Right atrium auricular region (tissue), 2 donors: Measurements from ENCODE around the gene GRIA4. TPM values are rescaled to one million over a fixed set of nuclear protein-coding genes. Genes with fewer than 3 reads are reported as not detected.

Experiments used
- DNase-seq: peaks from one replicate; pipeline ENCODE4 v3.0.0-alpha.2; 2019; ENCODE audit warnings: low spot score
- H3K27ac ChIP-seq, 2 donors: fragments of 200-600 bp; sonication (generic); 1 replicate in 1 of 2; 2 replicates in 1 of 2; pipeline ENCODE4 v1.5.1; 2016 to 2019
- H3K27me3 ChIP-seq, 2 donors: fragments of 200-600 bp; sonication (generic); one replicate each; pipeline versions ENCODE4 v1.5.1 to v1.6.0; 2017 to 2019
- H3K36me3 ChIP-seq: fragments of 200-600 bp; sonication (generic); one replicate; pipeline ENCODE4 v1.5.1; 2016
- H3K4me1 ChIP-seq, 2 donors: fragments of 200-600 bp; sonication (generic); one replicate each; pipeline versions ENCODE4 v1.5.1 to v1.6.0; 2017 to 2019
- H3K4me3 ChIP-seq, 2 donors: fragments of 200-600 bp; sonication (generic); 1 replicate in 1 of 2; 2 replicates in 1 of 2; pipeline ENCODE4 v1.5.1; 2017 to 2019; ENCODE audit warnings: mild to moderate bottlenecking in 1 of 2, moderate library complexity in 1 of 2
- H3K9me3 ChIP-seq, 2 donors: fragments of 200-600 bp; sonication (generic); one replicate each; pipeline ENCODE4 v1.5.1; 2019
- total RNA-seq, 2 donors: library from RNA; depleted of rRNA; stranded (reverse); fragments of >200 nt; gene quantifications; one replicate each; pipeline ENCODE4 v1.1.0, GENCODE V29; 2016
- TF ChIP-seq, protein P1 (sequence below), 2 donors: fragments of 200-600 bp; sonication (generic); IDR thresholded peaks; one replicate each; pipeline ENCODE4 v1.5.1; 2019; ENCODE audit warnings: antibody characterized with exemption in 2 of 2

GRIA4 gene
- total RNA-seq, 2 donors from 2014 or later, result not detected

GRCh38 chr11:105858841-105859240, 249.0 kb downstream of the GRIA4 start:
- TF ChIP-seq, protein P1, sequence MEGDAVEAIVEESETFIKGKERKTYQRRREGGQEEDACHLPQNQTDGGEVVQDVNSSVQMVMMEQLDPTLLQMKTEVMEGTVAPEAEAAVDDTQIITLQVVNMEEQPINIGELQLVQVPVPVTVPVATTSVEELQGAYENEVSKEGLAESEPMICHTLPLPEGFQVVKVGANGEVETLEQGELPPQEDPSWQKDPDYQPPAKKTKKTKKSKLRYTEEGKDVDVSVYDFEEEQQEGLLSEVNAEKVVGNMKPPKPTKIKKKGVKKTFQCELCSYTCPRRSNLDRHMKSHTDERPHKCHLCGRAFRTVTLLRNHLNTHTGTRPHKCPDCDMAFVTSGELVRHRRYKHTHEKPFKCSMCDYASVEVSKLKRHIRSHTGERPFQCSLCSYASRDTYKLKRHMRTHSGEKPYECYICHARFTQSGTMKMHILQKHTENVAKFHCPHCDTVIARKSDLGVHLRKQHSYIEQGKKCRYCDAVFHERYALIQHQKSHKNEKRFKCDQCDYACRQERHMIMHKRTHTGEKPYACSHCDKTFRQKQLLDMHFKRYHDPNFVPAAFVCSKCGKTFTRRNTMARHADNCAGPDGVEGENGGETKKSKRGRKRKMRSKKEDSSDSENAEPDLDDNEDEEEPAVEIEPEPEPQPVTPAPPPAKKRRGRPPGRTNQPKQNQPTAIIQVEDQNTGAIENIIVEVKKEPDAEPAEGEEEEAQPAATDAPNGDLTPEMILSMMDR (IDR thresholded peaks at IDR 0.05), result no peak
- Histone ChIP-seq H3K9me3 (no peaks in the 10 kb centered on the region), H3K36me3 (no peaks in the 10 kb centered on the region), H3K27ac (no peak overlapping the region), H3K4me1 (no peaks in the 10 kb centered on the region), H3K4me3 (no peak overlapping the region), H3K27me3 (no peaks in the 10 kb centered on the region)
- DNase-seq, result no peak

- Histone ChIP-seq H3K4me1 (no peaks in the 10 kb centered on the region), H3K27me3 (no peaks in the 10 kb centered on the region), H3K9me3 (no peaks in the 10 kb centered on the region), H3K36me3 (no peaks in the 10 kb centered on the region), H3K27ac (no peak overlapping the region), H3K4me3 (no peak overlapping the region)
- DNase-seq, result no peak
- TF ChIP-seq, protein P1 (IDR thresholded peaks at IDR 0.05), result no peak
Observed at GRCh38 chr11:105860105-105860504, 250.2 kb downstream of the GRIA4 start.

GRCh38 chr11:105861225-105861624, 251.4 kb downstream of the GRIA4 start:
- H3K36me3 ChIP-seq, result no peaks in the 10 kb centered on the region
- TF ChIP-seq, protein P1 (IDR thresholded peaks at IDR 0.05), result no peak
- H3K4me1 ChIP-seq, result no peaks in the 10 kb centered on the region
- H3K4me3 ChIP-seq, result no peak overlapping the region
- H3K27ac ChIP-seq, result no peak overlapping the region
- DNase-seq, result no peak
- H3K9me3 ChIP-seq, result no peaks in the 10 kb centered on the region
- H3K27me3 ChIP-seq, result no peaks in the 10 kb centered on the region

DNA sequence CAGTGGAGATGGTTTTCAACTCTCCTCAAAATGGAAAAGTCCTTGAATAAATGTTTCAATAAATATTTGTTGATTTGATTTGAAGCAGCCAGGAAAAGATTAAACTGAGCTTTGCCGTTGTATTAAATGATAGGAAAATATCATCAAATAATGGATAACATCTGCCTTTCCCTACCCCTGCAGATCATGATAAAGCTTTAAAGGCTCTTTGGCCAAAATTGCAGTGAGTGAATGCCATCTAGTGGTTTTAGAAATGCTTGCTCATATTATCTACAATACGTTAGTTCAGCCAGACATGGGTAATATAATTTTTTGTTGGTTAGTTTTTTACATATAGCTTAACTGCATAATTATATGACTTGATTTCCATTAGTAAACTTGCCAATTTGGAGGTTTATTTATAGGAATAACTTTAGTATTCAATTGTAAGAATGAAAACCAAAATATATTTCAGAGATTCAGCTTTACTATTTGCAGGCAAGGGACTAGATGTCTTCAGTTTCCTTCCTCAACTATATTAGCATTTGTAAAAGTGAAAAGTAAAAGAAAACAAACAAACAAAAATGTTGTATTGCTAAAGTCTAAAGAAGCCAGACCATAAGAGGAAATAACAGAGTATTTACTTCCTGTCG, 253.0 kb downstream of the GRIA4 start:
- no peak for DNase-seq
- Histone ChIP-seq H3K4me1 (no peaks in the 10 kb centered on the region), H3K4me3 (no peak overlapping the region), H3K27me3 (no peaks in the 10 kb centered on the region), H3K9me3 (no peaks in the 10 kb centered on the region), H3K27ac (no peak overlapping the region), H3K36me3 (no peaks in the 10 kb centered on the region)
- TF ChIP-seq, protein P1 (IDR thresholded peaks at IDR 0.05), result peak in 1 of 2 donors; percentile 62

- no peak overlapping the region for H3K27ac ChIP-seq
- H3K4me3 ChIP-seq, result no peak overlapping the region
- H3K27me3 ChIP-seq, result no peaks in the 10 kb centered on the region
- TF ChIP-seq, protein P1 (IDR thresholded peaks at IDR 0.05), result no peak
- H3K4me1 ChIP-seq, result no peaks in the 10 kb centered on the region
- H3K36me3 ChIP-seq, result no peaks in the 10 kb centered on the region
- DNase-seq, result no peak
- H3K9me3 ChIP-seq, result no peaks in the 10 kb centered on the region
Observed at GRCh38 chr11:105863523-105863922, 253.7 kb downstream of the GRIA4 start.

GRCh38 chr11:105867742-105868141, 257.9 kb downstream of the GRIA4 start:
- no peak overlapping the region for H3K27ac ChIP-seq
- H3K4me1 ChIP-seq, result no peaks in the 10 kb centered on the region
- no peaks in the 10 kb centered on the region for H3K27me3 ChIP-seq
- H3K36me3 ChIP-seq, result no peaks in the 10 kb centered on the region
- no peaks in the 10 kb centered on the region for H3K9me3 ChIP-seq
- TF ChIP-seq, protein P1 (IDR thresholded peaks at IDR 0.05), result no peak
- no peak for DNase-seq
- H3K4me3 ChIP-seq, result no peak overlapping the region
